ENCODE data around the gene NRSN2.
"Not testable (repeated sequence)": the region's sequence is repeated elsewhere in the genome, so short reads cannot be mapped to it uniquely, and the experiment has no call there.

NRSN2 gene

DNA sequence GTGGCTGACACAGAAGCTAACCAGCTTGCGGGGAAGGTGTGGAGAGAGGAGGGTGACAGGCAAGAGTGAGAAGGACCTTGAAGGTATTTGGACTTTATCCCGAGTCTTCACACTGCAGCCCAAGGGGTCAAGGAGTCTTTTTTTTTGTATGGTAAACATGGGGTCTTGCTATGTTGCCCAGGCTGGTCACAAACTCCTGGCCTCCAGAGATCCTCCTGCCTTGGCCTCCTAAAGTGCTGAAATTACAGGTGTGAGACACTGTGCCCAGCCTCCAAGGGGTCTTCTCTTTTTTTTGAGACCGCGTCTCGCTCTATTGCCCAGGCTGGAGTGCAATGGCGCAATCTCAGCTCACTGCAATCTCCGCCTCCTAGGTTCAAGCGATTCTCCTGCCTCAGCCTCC is 12.3 kb upstream of the NRSN2 start:
- TF ChIP-seq ZFX (IDR thresholded peaks at IDR 0.05), result no peak
- TF ChIP-seq CTCF (conservative IDR thresholded peaks at IDR 0.05), result no peak
- no peak overlapping the region for H3K27ac ChIP-seq

DNA sequence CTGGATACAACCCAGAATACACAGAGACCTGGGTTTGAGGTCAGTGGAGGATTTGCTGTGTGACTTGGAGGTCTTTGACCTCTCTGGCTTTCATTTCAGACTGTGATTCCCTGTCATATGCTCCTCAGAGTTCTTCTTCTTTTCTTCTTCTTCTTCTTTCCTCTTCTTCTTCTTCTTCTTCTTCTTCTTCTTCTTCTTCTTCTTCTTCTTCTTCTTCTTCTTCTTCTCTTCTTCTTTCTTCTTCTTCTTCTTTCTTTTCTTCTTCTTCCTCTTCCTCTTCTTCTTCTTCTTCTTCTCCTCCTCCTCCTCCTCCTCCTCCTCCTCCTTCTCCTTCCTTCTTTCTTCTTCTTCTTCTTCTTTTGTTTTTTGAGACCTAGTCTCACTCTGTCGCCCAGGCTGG is 10.9 kb upstream of the NRSN2 start:
- H3K27ac ChIP-seq, result not testable (repeated sequence)

GRCh38 chr20:341682-342081 is 5.2 kb upstream of the NRSN2 start:
- no peak for TF ChIP-seq CTCF (conservative IDR thresholded peaks at IDR 0.05)
- TF ChIP-seq ZFX (IDR thresholded peaks at IDR 0.05), result no peak

GRCh38 chr20:343107-343506 is 3.8 kb upstream of the NRSN2 start:
- no peak overlapping the region for H3K27ac ChIP-seq
- no peak for TF ChIP-seq ZFX (IDR thresholded peaks at IDR 0.05)

More at GRCh38 chr20:341682-342081, 5.2 kb upstream of the NRSN2 start:
- no peak overlapping the region for H3K27ac ChIP-seq

DNA sequence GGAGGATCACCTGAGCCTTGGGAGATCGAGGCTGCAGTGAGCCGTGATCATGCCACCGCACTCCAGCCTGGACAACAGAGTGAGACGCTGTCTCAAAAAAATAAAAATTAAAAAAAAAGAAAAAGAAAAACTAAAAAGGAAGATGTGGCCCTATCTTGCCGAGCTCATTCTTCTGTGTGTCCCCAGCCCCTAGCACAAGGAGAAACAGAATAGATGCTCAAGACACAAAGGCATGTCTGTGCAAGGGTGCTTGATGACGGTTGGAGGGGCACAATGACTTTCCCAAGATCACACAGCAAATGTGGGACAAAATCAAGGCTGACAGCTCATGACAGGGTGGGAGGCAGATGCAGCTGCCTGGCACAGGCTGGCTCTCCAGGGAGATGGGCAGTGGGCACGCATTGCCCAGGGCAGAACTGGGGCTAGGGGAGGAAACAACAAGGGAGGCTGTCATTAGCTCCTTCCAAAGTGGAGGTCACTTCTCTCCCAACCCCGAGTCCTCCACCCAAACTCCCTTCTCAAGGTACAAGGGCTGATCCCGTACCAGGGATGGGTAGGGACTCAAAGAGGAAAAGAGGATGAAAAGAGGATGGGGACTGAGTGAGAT is 775 bp upstream of the NRSN2 start:
- TF ChIP-seq CTCF (conservative IDR thresholded peaks at IDR 0.05) (no peak), ZFX (IDR thresholded peaks at IDR 0.05) (no peak)
- peak overlapping the region; percentile 88 for H3K27ac ChIP-seq

GRCh38 chr20:347317-347639 is 367 bp downstream of the NRSN2 start:
- peak overlapping the region; percentile 88 for H3K27ac ChIP-seq
- TF ChIP-seq ZFX (IDR thresholded peaks at IDR 0.05) (no peak), CTCF (conservative IDR thresholded peaks at IDR 0.05) (no peak)

DNA sequence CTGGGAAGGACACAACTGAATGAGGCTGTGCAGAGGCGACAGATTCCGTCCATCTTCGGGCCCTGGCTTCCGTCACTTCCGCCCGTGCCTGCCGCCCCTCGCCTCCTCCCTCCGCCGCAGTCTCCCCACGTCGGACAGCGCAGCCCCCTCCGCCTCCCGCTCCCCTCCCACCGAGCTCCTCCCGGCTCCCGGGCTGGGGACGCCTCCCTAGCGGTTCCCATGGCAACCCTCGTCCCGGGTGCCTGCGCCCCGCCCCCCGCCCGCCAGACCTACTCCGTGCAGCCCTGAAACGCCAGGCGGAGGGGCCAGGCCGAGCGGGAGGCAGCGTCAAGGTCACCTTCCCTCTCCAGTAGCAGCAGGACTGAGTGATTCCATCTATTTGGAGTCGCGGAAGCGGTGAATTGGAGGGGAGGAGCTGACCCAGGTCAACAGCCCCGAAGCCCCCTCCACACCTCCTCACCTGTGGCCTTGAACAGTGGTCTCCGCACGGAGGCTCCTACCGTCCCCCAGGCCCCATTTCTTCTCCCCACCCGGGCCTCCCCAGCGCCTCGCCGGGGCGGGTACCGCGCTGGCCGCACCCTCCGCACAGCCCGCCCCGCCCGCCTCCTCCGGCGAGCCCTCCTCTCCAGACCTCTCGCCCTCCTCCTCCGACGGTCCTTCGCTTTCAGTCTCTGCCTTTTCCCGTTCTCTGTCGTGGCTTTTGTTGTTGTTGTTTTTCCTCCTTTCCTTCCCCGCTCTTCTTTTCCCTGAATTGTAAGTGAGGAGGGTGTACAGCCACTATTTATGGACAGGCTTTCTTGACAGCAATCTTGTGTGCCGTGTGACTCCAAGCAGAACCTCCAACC is 951 bp downstream of the NRSN2 start:
- H3K27ac ChIP-seq, result peak overlapping the region; percentile 88
- peak; percentile 45; the same call in 1 of the 2 replicates for TF ChIP-seq ZFX (IDR thresholded peaks at IDR 0.05)
- no peak for TF ChIP-seq CTCF (conservative IDR thresholded peaks at IDR 0.05)

GRCh38 chr20:348972-349841 is 2.3 kb downstream of the NRSN2 start:
- no peak for TF ChIP-seq CTCF (conservative IDR thresholded peaks at IDR 0.05)
- no peak for TF ChIP-seq ZFX (IDR thresholded peaks at IDR 0.05)
- peak overlapping the region; percentile 88 for H3K27ac ChIP-seq

Measured in C4-2B (cell line).